GM10266 (cell line): ENCODE data around the gene KRTAP10-12.
"Not testable (repeated sequence)": the region's sequence is repeated elsewhere in the genome, so short reads cannot be mapped to it uniquely, and the experiment has no call there.

Experiments used
- DNase-seq: peaks from one replicate; pipeline ENCODE4 v3.0.0; 2012; ENCODE audit errors: extremely low spot score
- TF ChIP-seq, protein P1 (sequence below): IDR thresholded peaks from 2 replicates; pipeline ENCODE4 v1.5.1; 2012; ENCODE audit warnings: mild to moderate bottlenecking, low read depth; ENCODE audit not compliant: control insufficient read depth, insufficient read depth; ENCODE audit errors: missing control alignments

Gene KRTAP10-12

GRCh38 chr21:44681152-44681551 lies 15.8 kb upstream of the KRTAP10-12 start:
- TF ChIP-seq, protein P1, sequence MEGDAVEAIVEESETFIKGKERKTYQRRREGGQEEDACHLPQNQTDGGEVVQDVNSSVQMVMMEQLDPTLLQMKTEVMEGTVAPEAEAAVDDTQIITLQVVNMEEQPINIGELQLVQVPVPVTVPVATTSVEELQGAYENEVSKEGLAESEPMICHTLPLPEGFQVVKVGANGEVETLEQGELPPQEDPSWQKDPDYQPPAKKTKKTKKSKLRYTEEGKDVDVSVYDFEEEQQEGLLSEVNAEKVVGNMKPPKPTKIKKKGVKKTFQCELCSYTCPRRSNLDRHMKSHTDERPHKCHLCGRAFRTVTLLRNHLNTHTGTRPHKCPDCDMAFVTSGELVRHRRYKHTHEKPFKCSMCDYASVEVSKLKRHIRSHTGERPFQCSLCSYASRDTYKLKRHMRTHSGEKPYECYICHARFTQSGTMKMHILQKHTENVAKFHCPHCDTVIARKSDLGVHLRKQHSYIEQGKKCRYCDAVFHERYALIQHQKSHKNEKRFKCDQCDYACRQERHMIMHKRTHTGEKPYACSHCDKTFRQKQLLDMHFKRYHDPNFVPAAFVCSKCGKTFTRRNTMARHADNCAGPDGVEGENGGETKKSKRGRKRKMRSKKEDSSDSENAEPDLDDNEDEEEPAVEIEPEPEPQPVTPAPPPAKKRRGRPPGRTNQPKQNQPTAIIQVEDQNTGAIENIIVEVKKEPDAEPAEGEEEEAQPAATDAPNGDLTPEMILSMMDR = no peak
- DNase-seq = no peak

GRCh38 chr21:44681861-44682579 lies 15.0 kb upstream of the KRTAP10-12 start, which contains the start of gene KRTAP12-1:
TSS of gene KRTAP12-1 (minus strand) at chr21:44682163. CDS start at chr21:44682123, 40 bp downstream.
- no peak for DNase-seq
- TF ChIP-seq, protein P1 = no peak

- no peak for DNase-seq
- TF ChIP-seq, protein P1 = no peak
Observed at GRCh38 chr21:44682580-44683151, 14.3 kb upstream of the KRTAP10-12 start.

DNA sequence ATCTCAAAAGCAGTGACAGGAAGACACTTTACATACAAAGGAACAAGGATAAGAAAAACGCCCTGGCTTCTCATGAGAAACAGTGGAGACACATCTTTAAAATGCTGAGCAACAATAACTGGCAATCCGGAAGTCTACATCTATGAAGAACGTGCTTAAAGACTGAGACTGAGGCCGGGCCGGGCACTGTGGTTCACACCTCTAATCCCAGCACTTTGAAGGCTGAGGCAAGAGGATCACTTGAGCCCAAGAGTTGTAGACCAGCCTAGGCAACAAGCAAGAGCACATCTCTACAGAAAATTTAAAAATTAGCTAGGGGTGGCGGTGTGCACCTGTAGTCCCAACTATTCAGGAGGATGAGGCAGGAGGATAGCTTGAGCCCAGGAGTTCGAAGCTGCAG lies 12.9 kb upstream of the KRTAP10-12 start:
- DNase-seq = no peak
- TF ChIP-seq, protein P1 = no peak

DNA sequence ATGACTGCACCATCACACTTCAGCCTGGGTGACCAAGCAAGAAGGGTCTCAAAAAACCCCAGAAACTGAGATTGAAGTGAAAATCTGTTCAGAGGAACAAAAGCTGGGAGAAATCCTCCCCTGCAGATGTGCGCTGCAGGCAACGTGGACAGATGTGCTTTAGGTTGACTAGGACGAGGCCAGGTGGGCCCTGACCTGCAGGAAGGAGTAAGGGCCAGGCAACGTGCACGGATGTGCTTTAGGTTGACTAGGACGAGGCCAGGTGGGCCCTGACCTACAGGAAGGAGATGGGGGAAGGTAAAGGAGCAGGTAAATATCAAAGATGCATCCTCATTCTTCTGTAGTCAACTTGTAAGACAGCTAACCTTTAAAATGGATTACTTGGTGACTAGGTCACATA lies 12.5 kb upstream of the KRTAP10-12 start:
- TF ChIP-seq, protein P1 = no peak
- no peak for DNase-seq

- DNase-seq = not testable (repeated sequence)
Observed at GRCh38 chr21:44685050-44685449, 11.9 kb upstream of the KRTAP10-12 start.

DNA sequence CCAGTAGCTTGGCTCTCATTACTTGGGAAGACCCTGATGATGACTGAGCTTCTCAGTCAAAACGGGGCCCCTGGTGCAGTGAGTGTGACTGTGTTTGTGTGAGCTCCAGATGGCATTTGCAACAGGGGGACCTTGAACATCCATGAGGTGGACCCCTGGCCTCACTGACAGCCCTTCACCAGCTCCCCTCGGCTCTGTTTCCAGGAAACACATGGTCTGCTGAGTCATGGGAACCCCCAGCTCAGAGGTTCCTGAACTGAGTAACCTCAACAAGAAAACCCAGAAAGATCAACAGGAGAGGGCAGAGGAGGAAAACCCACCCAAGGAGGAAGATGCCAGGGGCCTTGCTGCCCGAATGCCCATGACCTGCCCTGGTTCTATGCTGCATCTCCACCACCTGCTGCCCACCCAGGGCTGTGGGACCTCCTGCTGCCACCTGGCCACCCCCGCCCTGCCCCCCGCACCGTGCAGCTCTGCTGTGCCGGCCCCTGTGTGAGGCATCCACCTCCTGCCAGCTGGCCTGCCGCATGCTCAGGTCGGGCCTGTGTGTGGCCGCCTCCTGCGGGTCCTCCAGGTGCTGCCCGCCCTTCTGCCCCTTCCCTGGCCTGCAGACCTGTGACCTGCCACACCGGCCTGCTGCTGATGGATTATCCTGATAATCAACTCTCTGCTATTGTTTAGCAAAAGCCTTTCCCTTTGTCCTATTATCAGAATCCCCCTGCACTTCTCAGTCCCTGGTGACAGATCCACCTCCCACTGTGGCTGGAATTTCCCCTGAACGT lies 10.8 kb upstream of the KRTAP10-12 start:
- TF ChIP-seq, protein P1 = no peak

More for the DNA sequence above, 10.8 kb upstream of the KRTAP10-12 start:
- no peak for DNase-seq
